B cell (primary cell): Measurements from ENCODE around the gene TLE3. TPM values are rescaled to one million over a fixed set of nuclear protein-coding genes. Genes with fewer than 3 reads are reported as not detected.

ENCODE experiments used
- ATAC-seq: fragments of 200-7000 bp; cut with Tn5 transposase; one replicate; pipeline ENCODE4 v1.10.0; 2021; ENCODE audit warnings: low read depth, mild to moderate bottlenecking, moderate number of reproducible peaks, moderate library complexity
- CTCF ChIA-PET: fragments of 350-600 bp; sonication (Branson Sonifier 250); formaldehyde crosslinking; loops from one replicate; lab custom pipeline; 2021; ENCODE audit warnings: antibody characterized with exemption, inconsistent platforms; lab: Charles Lee
- POLR2A ChIA-PET: fragments of 350-600 bp; sonication (Branson Sonifier 250); formaldehyde crosslinking; loops from one replicate; lab custom pipeline; 2021; ENCODE audit warnings: antibody characterized with exemption; lab: Charles Lee
- DNase-seq: peaks from one replicate; pipeline ENCODE4 v3.0.0; 2013
- H2AFZ ChIP-seq: 2 replicates; pipeline ENCODE4 v1.6.1; 2012; ENCODE audit warnings: mild to moderate bottlenecking, low read depth, low read length; ENCODE audit not compliant: insufficient read depth, poor library complexity, severe bottlenecking
- H3K27ac ChIP-seq, 2 donors: 1 replicate in 1 of 2; 2 replicates in 1 of 2; pipeline ENCODE4 v1.5.1; 2012 to 2013; ENCODE audit warnings: low read length in 2 of 2, mild to moderate bottlenecking in 2 of 2, moderate library complexity in 1 of 2
- H3K27me3 ChIP-seq, 4 experiments: fragments of 200-600 bp in 1 of 4; sonication (generic) in 1 of 4; replicated peaks in 1 of 4; 1 replicate in 2 of 4; 2 replicates in 2 of 4; pipeline versions ENCODE4 v1.6.1 to v1.7.0; 2013 to 2016; ENCODE audit warnings: low read length in 3 of 4, mild to moderate bottlenecking in 2 of 4, mixed read lengths in 1 of 4, moderate library complexity in 1 of 4; ENCODE audit not compliant: insufficient read depth in 4 of 4, control insufficient read depth in 3 of 4; ENCODE audit errors: control extremely low read depth in 1 of 4
- H3K36me3 ChIP-seq, 2 experiments: replicated peaks in 1 of 2; 1 replicate in 1 of 2; 2 replicates in 1 of 2; pipeline versions ENCODE4 v1.6.1 to v1.7.1; 2013; ENCODE audit warnings: low read length in 1 of 2; ENCODE audit not compliant: insufficient read depth in 2 of 2, control insufficient read depth in 1 of 2; ENCODE audit errors: control extremely low read depth in 1 of 2, extremely low read depth in 1 of 2
- H3K4me1 ChIP-seq, 2 donors: fragments of 200-600 bp in 1 of 2; sonication (generic) in 1 of 2; 1 replicate in 1 of 2; 2 replicates in 1 of 2; pipeline versions ENCODE4 v1.5.1 to v1.6.1; 2013 to 2017; ENCODE audit warnings: low read length in 2 of 2; ENCODE audit not compliant: control insufficient read depth in 2 of 2, insufficient read depth in 2 of 2
- H3K4me2 ChIP-seq: replicated peaks from 2 replicates; pipeline ENCODE3; 2012; ENCODE audit warnings: mild to moderate bottlenecking, low read depth, low read length; ENCODE audit not compliant: poor library complexity, severe bottlenecking
- H3K4me3 ChIP-seq, 5 experiments: fragments of 200-600 bp in 1 of 5; sonication (generic) in 1 of 5; 1 replicate in 3 of 5; 2 replicates in 2 of 5; pipeline versions ENCODE4 v1.5.1 to v1.7.0; 2011 to 2016; ENCODE audit warnings: low read length in 4 of 5, mild to moderate bottlenecking in 4 of 5, low read depth in 2 of 5, control low read depth in 1 of 5, moderate library complexity in 1 of 5; ENCODE audit not compliant: insufficient read depth in 1 of 5; ENCODE audit errors: control extremely low read depth in 1 of 5, extremely low read depth in 1 of 5
- H3K79me2 ChIP-seq: fragments of 200-600 bp; sonication (generic); one replicate; pipeline ENCODE4 v1.6.0; 2016; ENCODE audit warnings: low read length; ENCODE audit not compliant: control insufficient read depth, insufficient read depth
- H3K9ac ChIP-seq: fragments of 200-600 bp; sonication (generic); 2 replicates; pipeline ENCODE4 v1.6.1; 2017; ENCODE audit warnings: mild to moderate bottlenecking, low read length, moderate library complexity
- H3K9me3 ChIP-seq, 3 donors: one replicate each; pipeline versions ENCODE4 v1.6.1 to v1.7.1; 2013; ENCODE audit warnings: low read length in 2 of 3; ENCODE audit not compliant: control insufficient read depth in 2 of 3, insufficient read depth in 1 of 3; ENCODE audit errors: control extremely low read depth in 1 of 3
- H4K20me1 ChIP-seq: 2 replicates; pipeline ENCODE4 v1.6.0; 2012; ENCODE audit warnings: mild to moderate bottlenecking, low read length; ENCODE audit not compliant: insufficient read depth, control insufficient read depth, poor library complexity, severe bottlenecking
- H3K27ac Mint-ChIP-seq: one replicate; pipeline ENCODE4 v1.8.0; 2021; ENCODE audit warnings: mixed read lengths
- H3K27me3 Mint-ChIP-seq: one replicate; pipeline ENCODE4 v1.8.0; 2021; ENCODE audit warnings: mixed read lengths
- H3K4me1 Mint-ChIP-seq: one replicate; pipeline ENCODE4 v1.8.0; 2021; ENCODE audit warnings: mixed read lengths
- H3K4me3 Mint-ChIP-seq: one replicate; pipeline ENCODE4 v1.8.0; 2021; ENCODE audit warnings: mixed read lengths
- H3K9me3 Mint-ChIP-seq: one replicate; pipeline ENCODE4 v1.8.0; 2022; ENCODE audit warnings: mixed read lengths; ENCODE audit not compliant: insufficient read depth
- EZH2 ChIP-seq: IDR thresholded peaks from 2 replicates; pipeline ENCODE4 v1.6.1; 2012; ENCODE audit warnings: borderline replicate concordance, low read depth, mild to moderate bottlenecking, moderate library complexity, low read length; ENCODE audit not compliant: insufficient read depth, poor library complexity, severe bottlenecking
- WGBS: methylation state at CpG from one replicate; pipeline ENCODE4 v1.1.5; 2013; ENCODE audit warnings: missing lambda C conversion rate; ENCODE audit not compliant: insufficient coverage; 5-methylcytosine and 5-hydroxymethylcytosine counted together
- intact Hi-C: fragments of 100-400 bp; cut with micrococcal nuclease; formaldehyde crosslinking; loops from one replicate; pipeline ENCODE4 v1.10.0; 2022
- polyA plus RNA-seq: library from polyadenylated mRNA; depleted of rRNA; stranded (reverse); fragments of >200 nt; gene quantifications from 2 replicates; pipeline ENCODE4 v1.2.3, GENCODE V29; 2012
- total RNA-seq, 2 donors: library from RNA; stranded (reverse); fragments of 120-200 nt in 1 of 2; gene quantifications; 1 replicate in 1 of 2; 2 replicates in 1 of 2; pipeline versions ENCODE4 v1.2.3 to v1.2.4, GENCODE V29; 2013 to 2022
- TF ChIP-seq, protein P1 (sequence below): fragments of 200-600 bp; IDR thresholded peaks from one replicate; pipeline ENCODE4 v1.8.0; 2022; ENCODE audit warnings: antibody characterized with exemption, mild to moderate bottlenecking

The TLE3 gene
- total and polyA plus RNA-seq, 2 donors (not counting 1 experiment from before 2014, with no cell fraction given), result 187 to 278 TPM

DNA sequence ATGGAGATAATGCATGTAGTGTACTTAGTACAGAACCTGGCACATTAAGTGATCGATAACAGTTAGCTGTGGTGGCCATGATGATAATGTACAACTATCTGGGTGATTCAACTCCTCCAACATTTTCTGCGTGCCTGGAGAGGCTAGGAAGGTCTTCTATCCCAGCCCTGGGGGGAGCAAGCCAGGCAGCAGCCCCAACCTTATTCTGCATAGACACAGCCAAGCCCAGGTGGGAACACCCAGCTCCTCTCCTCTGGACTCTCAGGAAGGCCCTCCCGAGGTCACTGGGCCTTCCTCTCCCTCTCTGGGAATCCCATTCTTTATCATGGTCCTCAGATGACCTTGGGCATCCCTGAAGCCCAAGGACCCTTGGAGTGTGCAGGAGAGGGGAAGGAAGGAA, 5.1 kb upstream of the TLE3 start:
- Histone ChIP-seq H3K36me3 (no peaks in the 10 kb centered on the region), H3K9ac (no peak overlapping the region), H3K9me3 (no peaks in the 10 kb centered on the region), H3K79me2 (no peaks in the 10 kb centered on the region), H3K4me3 (no peak overlapping the region), H3K27me3 (peaks cover 0 to 31% (median 10%) of the 10 kb centered on the region in 4 experiments), H3K27ac (no peak overlapping the region), H4K20me1 (peaks cover 4% of the 10 kb centered on the region), H3K4me2 (no peak overlapping the region), H3K4me1 (peaks cover 38 to 45% of the 10 kb centered on the region in 2 donors), H2AFZ (no peak overlapping the region)
- WGBS, result 86% methylated on average over 1 of the region's 3 CpGs
- TF ChIP-seq EZH2, result no peak
- H3K4me3 Mint-ChIP-seq, result no peak overlapping the region
- H3K4me1 Mint-ChIP-seq, result peaks cover 44% of the 10 kb centered on the region
- H3K9me3 Mint-ChIP-seq, result no peaks in the 10 kb centered on the region
- ATAC-seq (no peak), DNase-seq (no peak)
- ChIA-PET POLR2A (no interaction called here), CTCF (interaction anchor here (2.4 kb wide), 1 partner anchor 364 kb away, joined by 10 read pairs; no protein-coding TSS in a partner anchor)
- intact Hi-C loops, result no loop called here
- H3K27me3 Mint-ChIP-seq, result peaks cover 6% of the 10 kb centered on the region
- peak overlapping the region; percentile 57 for H3K27ac Mint-ChIP-seq

DNA sequence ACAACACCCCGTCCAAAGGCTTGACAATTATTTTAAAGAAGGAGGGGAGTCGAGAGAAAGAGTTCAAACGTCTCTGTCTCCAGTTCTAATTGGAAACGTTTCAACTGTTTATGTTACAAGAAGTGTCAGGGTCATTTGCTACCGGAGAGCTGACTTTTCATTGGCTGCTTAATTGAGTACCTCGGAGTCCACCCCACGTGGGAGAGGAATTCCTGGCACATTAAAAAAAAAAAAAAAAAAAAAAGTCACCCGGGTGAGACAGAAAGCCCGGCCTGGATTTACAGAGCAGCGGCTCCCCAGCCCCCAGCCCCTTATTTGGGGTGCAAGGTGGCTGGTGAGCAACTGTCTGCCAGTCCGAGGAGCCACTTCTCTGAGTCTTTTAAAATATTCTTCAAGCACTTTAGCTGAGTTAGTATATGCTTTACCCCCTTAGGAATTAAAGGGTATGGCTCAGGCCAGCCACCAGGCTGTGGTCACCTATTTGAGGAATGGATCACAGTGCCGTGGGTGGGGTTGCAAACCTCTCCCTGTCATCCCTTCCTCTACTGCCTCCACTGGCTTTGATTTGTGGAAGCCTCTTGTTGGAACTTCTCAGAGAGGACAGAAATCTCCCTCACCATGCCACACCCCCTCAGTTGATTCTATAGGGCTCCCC, 3.9 kb upstream of the TLE3 start:
- H3K79me2 ChIP-seq, result peaks cover 10% of the 10 kb centered on the region
- intact Hi-C loops, result loop anchor here (2.0 kb wide), 1 partner anchor 157 kb away; no protein-coding TSS in a partner anchor
- Mint-ChIP-seq H3K4me3 (peak overlapping the region; percentile 50), H3K27ac (no peak overlapping the region), H3K9me3 (no peaks in the 10 kb centered on the region), H3K4me1 (peaks cover 45% of the 10 kb centered on the region), H3K27me3 (peaks cover 6% of the 10 kb centered on the region)
- no peak overlapping the region for H3K9ac ChIP-seq
- no peak overlapping the region for H2AFZ ChIP-seq
- H3K36me3 ChIP-seq, result no peaks in the 10 kb centered on the region
- POLR2A ChIA-PET, result interaction anchor here (0.6 to 2.3 kb wide), 7 partner anchors 9 to 346 kb away, joined by 3 to 12 read pairs (median 4); no protein-coding TSS in a partner anchor
- TF ChIP-seq, protein P1, sequence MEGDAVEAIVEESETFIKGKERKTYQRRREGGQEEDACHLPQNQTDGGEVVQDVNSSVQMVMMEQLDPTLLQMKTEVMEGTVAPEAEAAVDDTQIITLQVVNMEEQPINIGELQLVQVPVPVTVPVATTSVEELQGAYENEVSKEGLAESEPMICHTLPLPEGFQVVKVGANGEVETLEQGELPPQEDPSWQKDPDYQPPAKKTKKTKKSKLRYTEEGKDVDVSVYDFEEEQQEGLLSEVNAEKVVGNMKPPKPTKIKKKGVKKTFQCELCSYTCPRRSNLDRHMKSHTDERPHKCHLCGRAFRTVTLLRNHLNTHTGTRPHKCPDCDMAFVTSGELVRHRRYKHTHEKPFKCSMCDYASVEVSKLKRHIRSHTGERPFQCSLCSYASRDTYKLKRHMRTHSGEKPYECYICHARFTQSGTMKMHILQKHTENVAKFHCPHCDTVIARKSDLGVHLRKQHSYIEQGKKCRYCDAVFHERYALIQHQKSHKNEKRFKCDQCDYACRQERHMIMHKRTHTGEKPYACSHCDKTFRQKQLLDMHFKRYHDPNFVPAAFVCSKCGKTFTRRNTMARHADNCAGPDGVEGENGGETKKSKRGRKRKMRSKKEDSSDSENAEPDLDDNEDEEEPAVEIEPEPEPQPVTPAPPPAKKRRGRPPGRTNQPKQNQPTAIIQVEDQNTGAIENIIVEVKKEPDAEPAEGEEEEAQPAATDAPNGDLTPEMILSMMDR, result no peak
- no peak for TF ChIP-seq EZH2
- H3K27me3 ChIP-seq, result peaks cover 0 to 31% (median 10%) of the 10 kb centered on the region in 4 experiments
- no peak overlapping the region for H3K4me3 ChIP-seq
- peak; percentile 32 for DNase-seq
- WGBS, result 20% methylated on average over 2 of the region's 12 CpGs
- ATAC-seq, result no peak
- no peak overlapping the region for H3K27ac ChIP-seq
- H3K9me3 ChIP-seq, result no peaks in the 10 kb centered on the region
- peaks cover 6% of the 10 kb centered on the region for H4K20me1 ChIP-seq
- H3K4me1 ChIP-seq, result peaks cover 38 to 45% of the 10 kb centered on the region in 2 donors
- CTCF ChIA-PET, result interaction anchor here (0.6 to 5.6 kb wide), 10 partner anchors 16 to 386 kb away, joined by 3 to 31 read pairs (median 4); no protein-coding TSS in a partner anchor
- no peak overlapping the region for H3K4me2 ChIP-seq
